HepG2 (cell line): ENCODE results near the gene MARF1. TPM values are rescaled to one million over a fixed set of nuclear protein-coding genes. Genes with fewer than 3 reads are reported as not detected.
A peak's percentile ranks its signal among the peaks of the same experiment; 100 is the strongest.

Experiments
- GPN1 ChIP-seq: sonication (generic); formaldehyde crosslinking; IDR thresholded peaks from 2 replicates; pipeline ENCODE4 v1.5.1; 2020; ENCODE audit warnings: missing genetic modification reagents, borderline replicate concordance
- HCFC1 ChIP-seq: fragments of 150-350 bp; IDR thresholded peaks from 2 replicates; pipeline ENCODE4 v1.6.1; 2014; ENCODE audit warnings: low read depth, low read length
- KLF6 ChIP-seq: IDR thresholded peaks from 2 replicates; pipeline ENCODE4 v1.8.0; 2016; ENCODE audit warnings: missing biosample characterization, missing genetic modification reagents
- MBNL3 ChIP-seq: fragments of 250-450 bp; sonication (Bioruptor Pico); conservative IDR thresholded peaks from 2 replicates; pipeline ENCODE4 v1.8.0; 2022; ENCODE audit warnings: mild to moderate bottlenecking, inconsistent platforms
- PRMT3 ChIP-seq: sonication (generic); formaldehyde crosslinking; IDR thresholded peaks from 2 replicates; pipeline ENCODE4 v1.8.1; 2022; ENCODE audit warnings: low read depth, mild to moderate bottlenecking, moderate library complexity, missing genetic modification reagents, borderline replicate concordance
- REST ChIP-seq, 2 experiments: IDR thresholded peaks; 2 replicates each; pipeline ENCODE4 v1.6.1; 2011 to 2012; ENCODE audit warnings: low read length in 2 of 2, borderline replicate concordance in 1 of 2, low read depth in 1 of 2, mild to moderate bottlenecking in 1 of 2, moderate library complexity in 1 of 2
- ZBTB2 ChIP-seq: sonication (generic); formaldehyde crosslinking; IDR thresholded peaks from 2 replicates; pipeline ENCODE4 v1.8.0; 2022; ENCODE audit warnings: low read depth, missing genetic modification reagents
- ZBTB46 ChIP-seq: sonication (generic); formaldehyde crosslinking; IDR thresholded peaks from 2 replicates; pipeline ENCODE4 v1.4.0; 2020; ENCODE audit warnings: mild to moderate bottlenecking, missing genetic modification reagents, borderline replicate concordance
- ZFP36L1 ChIP-seq: sonication (generic); formaldehyde crosslinking; IDR thresholded peaks from 2 replicates; pipeline ENCODE4 v1.8.0; 2022; ENCODE audit warnings: mild to moderate bottlenecking, missing genetic modification reagents, moderate library complexity
- ZGPAT ChIP-seq: IDR thresholded peaks from 2 replicates; pipeline ENCODE4 v1.6.1; 2016; ENCODE audit warnings: mild to moderate bottlenecking
- ZNF296 ChIP-seq: sonication (generic); formaldehyde crosslinking; conservative IDR thresholded peaks from 2 replicates; pipeline ENCODE4 v1.5.0; 2020; ENCODE audit warnings: mild to moderate bottlenecking, missing genetic modification reagents
- ZNF33B ChIP-seq: sonication (generic); formaldehyde crosslinking; IDR thresholded peaks from 2 replicates; pipeline ENCODE4 v1.5.1; 2020; ENCODE audit warnings: mild to moderate bottlenecking, missing genetic modification reagents
- ZNF362 ChIP-seq: sonication (generic); formaldehyde crosslinking; IDR thresholded peaks from 2 replicates; pipeline ENCODE4 v1.4.0; 2020; ENCODE audit warnings: missing genetic modification reagents, mild to moderate bottlenecking, borderline replicate concordance
- ZNF382 ChIP-seq: sonication (generic); formaldehyde crosslinking; IDR thresholded peaks from 2 replicates; pipeline ENCODE4 v1.5.0; 2020; ENCODE audit warnings: missing genetic modification reagents, mild to moderate bottlenecking, borderline replicate concordance
- ZNF616 ChIP-seq: sonication (generic); formaldehyde crosslinking; IDR thresholded peaks from 2 replicates; pipeline ENCODE4 v1.5.0; 2020; ENCODE audit warnings: low read depth, mild to moderate bottlenecking, missing genetic modification reagents
- ZNF7 ChIP-seq: IDR thresholded peaks from 2 replicates; pipeline ENCODE4 v1.6.1; 2016; ENCODE audit warnings: missing biosample characterization, missing genetic modification reagents
- ZNF788 ChIP-seq: sonication (generic); formaldehyde crosslinking; IDR thresholded peaks from 2 replicates; pipeline ENCODE4 v1.5.0; 2020; ENCODE audit warnings: mild to moderate bottlenecking, missing genetic modification reagents, borderline replicate concordance
- polyA plus RNA-seq, 8 experiments: library from polyadenylated mRNA; depleted of rRNA in 3 of 8; stranded (reverse) in 7 of 8; unstranded in 1 of 8; fragments of >200 nt; fragmentation: Illumina TruSeq in 4 of 8; extraction: Trizol in 4 of 8; gene quantifications; 2 replicates each; pipeline versions ENCODE4 v1.2.1 to v1.2.3, GENCODE V29; 2011 to 2016; ENCODE audit warnings: low read depth in 4 of 8, missing spikeins in 1 of 8, mixed read lengths in 1 of 8; ENCODE audit not compliant: insufficient read depth in 1 of 8
- total RNA-seq, 5 experiments: library from RNA; depleted of rRNA; stranded (reverse); fragments of >200 nt; fragmentation: Illumina TruSeq; extraction: Trizol; gene quantifications; 2 replicates each; pipeline ENCODE4 v1.2.3, GENCODE V29; 2016; ENCODE audit warnings: low read depth in 1 of 5
- TF ChIP-seq, protein P1 (sequence below): sonication (generic); formaldehyde crosslinking; IDR thresholded peaks from 2 replicates; pipeline ENCODE4 v1.9.0; 2022; ENCODE audit warnings: low read depth, missing genetic modification reagents

Gene MARF1
- total and polyA plus RNA-seq, 2 of the 13 experiments (the other 11 are each of a cell fraction or from before 2014, with no cell fraction given) = 8.7 to 20.7 TPM

DNA sequence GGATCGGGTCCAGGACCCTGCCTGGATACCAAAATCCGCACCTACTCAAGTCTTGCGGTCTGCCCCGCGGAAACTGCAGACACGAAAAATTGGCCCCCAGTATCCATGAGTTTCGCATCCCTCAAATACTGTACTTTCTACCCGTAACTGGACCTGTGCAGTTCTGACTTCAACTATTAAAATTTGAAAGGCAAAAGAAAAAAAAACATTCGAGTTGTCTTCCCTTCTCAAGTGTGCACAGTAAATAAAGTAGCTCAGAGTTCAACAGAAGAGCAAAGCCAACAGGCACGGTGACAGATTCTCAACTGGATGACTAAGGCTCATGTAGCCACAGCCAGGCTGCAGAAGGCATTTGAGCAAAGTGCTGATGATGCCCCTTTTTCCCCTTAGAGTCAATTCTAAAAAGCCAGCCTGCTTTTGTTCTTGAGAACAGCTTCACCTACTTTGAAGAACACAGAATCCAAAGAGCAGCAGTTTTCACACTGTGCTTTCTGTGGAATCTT is 32.5 kb downstream of the MARF1 start (continued):
- TF ChIP-seq ZNF362 (CRISPR knock-in tag) = peak; percentile 96
- TF ChIP-seq, protein P1, sequence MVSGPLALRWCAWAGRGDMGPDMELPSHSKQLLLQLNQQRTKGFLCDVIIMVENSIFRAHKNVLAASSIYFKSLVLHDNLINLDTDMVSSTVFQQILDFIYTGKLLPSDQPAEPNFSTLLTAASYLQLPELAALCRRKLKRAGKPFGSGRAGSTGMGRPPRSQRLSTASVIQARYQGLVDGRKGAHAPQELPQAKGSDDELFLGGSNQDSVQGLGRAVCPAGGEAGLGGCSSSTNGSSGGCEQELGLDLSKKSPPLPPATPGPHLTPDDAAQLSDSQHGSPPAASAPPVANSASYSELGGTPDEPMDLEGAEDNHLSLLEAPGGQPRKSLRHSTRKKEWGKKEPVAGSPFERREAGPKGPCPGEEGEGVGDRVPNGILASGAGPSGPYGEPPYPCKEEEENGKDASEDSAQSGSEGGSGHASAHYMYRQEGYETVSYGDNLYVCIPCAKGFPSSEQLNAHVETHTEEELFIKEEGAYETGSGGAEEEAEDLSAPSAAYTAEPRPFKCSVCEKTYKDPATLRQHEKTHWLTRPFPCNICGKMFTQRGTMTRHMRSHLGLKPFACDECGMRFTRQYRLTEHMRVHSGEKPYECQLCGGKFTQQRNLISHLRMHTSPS (CRISPR knock-in tag) = no peak
- no peak for TF ChIP-seq ZNF616 (CRISPR knock-in tag)
- no peak for TF ChIP-seq ZBTB2 (CRISPR knock-in tag)
- peak; percentile 78 for TF ChIP-seq ZNF7 (CRISPR knock-in tag)
- TF ChIP-seq PRMT3 (CRISPR knock-in tag) = no peak
- TF ChIP-seq ZBTB46 = no peak
- peak; percentile 83; the same call in 1 of the 2 replicates for TF ChIP-seq ZNF33B (CRISPR knock-in tag)
- no peak for TF ChIP-seq ZNF296
- TF ChIP-seq ZNF788 (CRISPR knock-in tag) = no peak
- 0 out of 2 replicates have a peak, but pooled peaks have one; percentile 28 for TF ChIP-seq ZFP36L1 (CRISPR knock-in tag)
- no peak for TF ChIP-seq REST (IDR thresholded peaks at IDR 0.05; ENCODE audit: borderline replicate concordance in 1 of 2, low read depth in 1 of 2, low read length in 2 of 2)
- no peak for TF ChIP-seq MBNL3 (CRISPR knock-in tag)
- TF ChIP-seq ZGPAT (CRISPR knock-in tag) = peak; percentile 92
- TF ChIP-seq GPN1 (CRISPR knock-in tag) = no peak
- TF ChIP-seq HCFC1 = no peak
- TF ChIP-seq KLF6 (CRISPR knock-in tag) = 0 out of 2 replicates have a peak, but pooled peaks have one; percentile 38
- TF ChIP-seq ZNF382 (CRISPR knock-in tag) = no peak
